Ectodermal cell (in vitro differentiated cells): Measurements from ENCODE around the gene AFP.

ENCODE experiments used
- H3K27ac ChIP-seq: 2 replicates; pipeline ENCODE4 v1.7.0; 2013; ENCODE audit warnings: mild to moderate bottlenecking, low read depth, low read length; ENCODE audit not compliant: insufficient read depth, poor library complexity, severe bottlenecking
- H3K27me3 ChIP-seq: 2 replicates; pipeline ENCODE4 v1.7.0; 2013; ENCODE audit warnings: mild to moderate bottlenecking, low read length; ENCODE audit not compliant: insufficient read depth, control insufficient read depth, poor library complexity, severe bottlenecking
- H3K36me3 ChIP-seq: one replicate; pipeline ENCODE4 v1.7.0; 2013; ENCODE audit warnings: low read length; ENCODE audit not compliant: control insufficient read depth, insufficient read depth
- H3K4me1 ChIP-seq: one replicate; pipeline ENCODE4 v1.7.0; 2013; ENCODE audit warnings: low read length; ENCODE audit not compliant: control insufficient read depth, insufficient read depth
- H3K4me3 ChIP-seq: 2 replicates; pipeline ENCODE4 v1.7.0; 2013; ENCODE audit warnings: low read depth, low read length, control low read depth; ENCODE audit not compliant: insufficient read depth
- H3K9me3 ChIP-seq: 2 replicates; pipeline ENCODE4 v1.7.0; 2013; ENCODE audit warnings: mild to moderate bottlenecking, low read length, moderate library complexity; ENCODE audit not compliant: control insufficient read depth
- WGBS, 2 experiments: methylation state at CpG; one replicate each; pipeline ENCODE4 v1.1.7; 2013; ENCODE audit warnings: missing lambda C conversion rate in 2 of 2; 5-methylcytosine and 5-hydroxymethylcytosine counted together

The AFP gene

DNA sequence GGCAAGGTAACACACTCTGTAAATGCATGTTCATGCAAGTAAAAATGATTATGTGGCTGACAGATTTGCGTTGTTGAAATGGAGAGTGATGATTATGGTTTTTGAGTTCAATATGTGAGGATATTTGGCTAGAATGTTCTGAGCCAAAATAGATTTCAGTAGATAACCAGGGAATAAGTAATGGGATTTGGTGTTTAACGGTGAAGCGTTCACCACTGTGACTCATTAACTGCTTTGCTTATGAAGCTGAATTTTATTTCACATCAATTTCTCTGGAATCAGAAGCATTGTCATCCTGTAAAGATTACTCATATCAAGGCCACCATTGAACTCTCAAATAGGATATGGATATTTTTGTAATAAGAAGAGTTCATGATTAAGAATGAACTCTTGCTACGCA is 11.7 kb downstream of the AFP start:
- H3K27me3 ChIP-seq: peaks cover 6% of the 10 kb centered on the region
- no peak overlapping the region for H3K4me3 ChIP-seq
- WGBS, 2 experiments: 93 to 95% methylated on average over 3 of the region's 4 CpGs

DNA sequence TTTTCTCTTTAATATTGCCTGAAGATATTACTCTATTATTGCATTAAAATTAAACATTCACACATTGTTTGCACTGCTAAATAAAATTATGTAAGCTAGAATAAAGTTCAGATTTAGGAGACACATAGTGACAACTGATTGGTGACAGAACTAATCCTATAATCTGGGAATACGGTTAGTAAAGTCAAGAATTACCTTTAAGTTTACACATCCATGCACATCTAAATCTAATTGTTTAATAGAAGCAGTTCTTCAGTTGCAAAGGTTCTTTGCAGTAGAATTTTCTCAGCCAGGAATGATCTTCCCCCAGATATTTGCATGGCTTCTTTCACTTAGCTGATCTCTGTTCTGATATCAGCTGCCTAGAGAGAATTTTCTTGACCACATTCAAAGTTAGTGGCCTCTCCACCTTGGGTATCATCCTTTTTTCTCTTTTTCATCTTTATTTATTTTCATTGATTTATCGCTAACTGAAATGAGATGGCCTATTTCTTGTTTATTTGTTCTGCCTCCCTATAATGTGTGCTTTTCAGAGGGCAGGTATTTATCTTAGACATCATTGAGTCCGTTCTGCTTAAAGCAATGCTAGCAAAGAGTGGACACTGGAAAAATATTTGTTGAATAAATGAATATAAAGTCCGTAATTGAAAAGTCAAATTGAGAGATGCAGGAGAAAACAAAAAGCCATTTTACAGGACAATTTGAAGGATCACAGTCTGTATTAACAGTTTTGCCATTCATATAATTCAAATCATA is 12.6 kb downstream of the AFP start:
- Histone ChIP-seq H3K4me3 (no peak overlapping the region), H3K9me3 (no peaks in the 10 kb centered on the region), H3K27me3 (peaks cover 10% of the 10 kb centered on the region), H3K4me1 (peaks cover 6% of the 10 kb centered on the region), H3K27ac (no peak overlapping the region), H3K36me3 (no peaks in the 10 kb centered on the region)
- 92 to 94% methylated on average over 3 to 4 of the region's 4 CpGs for WGBS, 2 experiments

More for the DNA sequence above, 11.7 kb downstream of the AFP start:
- H3K36me3 ChIP-seq: no peaks in the 10 kb centered on the region
- H3K27ac ChIP-seq: no peak overlapping the region
- H3K9me3 ChIP-seq: no peaks in the 10 kb centered on the region
- H3K4me1 ChIP-seq: peaks cover 6% of the 10 kb centered on the region

DNA sequence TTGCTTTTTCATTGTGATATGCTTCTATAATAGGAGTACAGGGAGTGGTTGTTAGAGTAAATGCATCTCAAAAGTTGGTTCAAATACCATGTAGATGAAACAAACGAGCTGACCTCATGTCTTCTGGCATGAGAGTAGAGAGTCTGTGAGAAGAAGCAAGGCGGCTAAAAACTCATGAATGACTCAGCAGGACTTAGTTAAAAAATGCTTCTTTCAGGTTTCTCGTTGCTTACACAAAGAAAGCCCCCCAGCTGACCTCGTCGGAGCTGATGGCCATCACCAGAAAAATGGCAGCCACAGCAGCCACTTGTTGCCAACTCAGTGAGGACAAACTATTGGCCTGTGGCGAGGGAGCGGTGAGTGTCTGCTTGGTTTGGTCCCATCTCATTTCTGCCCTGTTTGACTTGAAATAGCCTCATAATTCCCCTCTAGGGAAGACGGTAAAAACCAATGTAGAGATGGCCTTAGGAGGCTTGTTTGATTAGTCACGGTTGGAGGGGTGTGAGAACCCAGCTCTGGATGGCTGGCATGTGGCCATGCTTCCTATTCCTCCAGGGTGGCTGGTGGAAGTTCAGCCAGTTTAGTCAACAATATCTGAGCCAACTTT is 14.5 kb downstream of the AFP start:
- no peak overlapping the region for H3K4me3 ChIP-seq
- 21 to 28% methylated on average over 9 of the region's 9 CpGs for WGBS, 2 experiments
- peak overlapping the region; percentile 11 for H3K27ac ChIP-seq
- no peaks in the 10 kb centered on the region for H3K9me3 ChIP-seq
- peaks cover 10% of the 10 kb centered on the region for H3K27me3 ChIP-seq
- H3K36me3 ChIP-seq: no peaks in the 10 kb centered on the region
- peaks cover 6% of the 10 kb centered on the region for H3K4me1 ChIP-seq

DNA sequence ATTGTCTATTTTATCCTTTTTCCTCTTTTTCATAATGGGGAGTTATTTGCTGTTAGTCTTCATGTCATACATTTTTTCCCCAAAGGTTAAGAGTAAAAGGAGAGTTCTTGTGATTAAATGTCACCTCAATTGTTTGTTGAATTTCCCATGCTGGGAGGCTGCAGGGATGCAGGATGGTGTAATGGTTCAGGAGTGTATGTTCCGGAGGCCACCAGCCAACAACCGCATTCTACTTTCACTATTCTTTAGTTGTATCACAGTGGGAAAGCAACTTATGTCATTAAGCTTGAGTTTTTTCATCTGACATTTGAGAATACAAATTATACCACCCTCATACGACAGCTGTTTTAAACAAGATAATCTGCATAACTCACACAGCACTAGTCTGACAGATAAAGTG is 15.4 kb downstream of the AFP start:
- 0% methylated on average over 2 to 3 of the region's 3 CpGs for WGBS, 2 experiments

DNA sequence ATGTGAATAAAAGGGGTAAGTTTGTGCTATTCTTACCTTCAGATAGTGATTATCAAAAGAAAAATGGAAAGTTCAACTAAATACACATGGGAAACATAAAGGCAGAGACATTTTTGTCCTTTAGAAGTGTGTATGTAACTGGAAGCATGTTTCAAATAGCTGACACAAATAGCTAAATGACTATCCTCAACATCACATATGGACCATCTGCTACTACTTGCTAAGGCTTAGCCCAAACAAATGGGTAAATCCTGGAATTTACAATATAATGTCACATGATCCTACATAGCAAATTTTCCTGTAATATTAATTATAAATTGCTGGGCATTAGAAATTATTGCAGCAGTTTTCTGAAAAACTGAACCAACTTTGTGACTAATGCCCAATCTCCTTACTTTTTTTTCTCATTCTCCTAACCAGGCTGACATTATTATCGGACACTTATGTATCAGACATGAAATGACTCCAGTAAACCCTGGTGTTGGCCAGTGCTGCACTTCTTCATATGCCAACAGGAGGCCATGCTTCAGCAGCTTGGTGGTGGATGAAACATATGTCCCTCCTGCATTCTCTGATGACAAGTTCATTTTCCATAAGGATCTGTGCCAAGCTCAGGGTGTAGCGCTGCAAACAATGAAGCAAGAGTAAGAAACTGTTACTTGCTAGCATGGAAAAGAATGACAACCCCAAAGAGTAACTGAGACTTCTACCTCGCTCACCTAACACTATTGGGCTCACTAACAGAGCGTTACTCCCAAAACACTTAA is 16.1 kb downstream of the AFP start:
- Histone ChIP-seq H3K27ac (no peak overlapping the region), H3K4me1 (peaks cover 6% of the 10 kb centered on the region), H3K36me3 (no peaks in the 10 kb centered on the region), H3K9me3 (no peaks in the 10 kb centered on the region), H3K27me3 (peaks cover 10% of the 10 kb centered on the region), H3K4me3 (no peak overlapping the region)
- 84 to 87% methylated on average over 4 of the region's 4 CpGs for WGBS, 2 experiments

More for the DNA sequence above, 15.4 kb downstream of the AFP start:
- H3K27me3 ChIP-seq: peaks cover 10% of the 10 kb centered on the region
- H3K36me3 ChIP-seq: no peaks in the 10 kb centered on the region
- H3K27ac ChIP-seq: no peak overlapping the region
- peaks cover 6% of the 10 kb centered on the region for H3K4me1 ChIP-seq
- H3K9me3 ChIP-seq: no peaks in the 10 kb centered on the region
- H3K4me3 ChIP-seq: no peak overlapping the region

DNA sequence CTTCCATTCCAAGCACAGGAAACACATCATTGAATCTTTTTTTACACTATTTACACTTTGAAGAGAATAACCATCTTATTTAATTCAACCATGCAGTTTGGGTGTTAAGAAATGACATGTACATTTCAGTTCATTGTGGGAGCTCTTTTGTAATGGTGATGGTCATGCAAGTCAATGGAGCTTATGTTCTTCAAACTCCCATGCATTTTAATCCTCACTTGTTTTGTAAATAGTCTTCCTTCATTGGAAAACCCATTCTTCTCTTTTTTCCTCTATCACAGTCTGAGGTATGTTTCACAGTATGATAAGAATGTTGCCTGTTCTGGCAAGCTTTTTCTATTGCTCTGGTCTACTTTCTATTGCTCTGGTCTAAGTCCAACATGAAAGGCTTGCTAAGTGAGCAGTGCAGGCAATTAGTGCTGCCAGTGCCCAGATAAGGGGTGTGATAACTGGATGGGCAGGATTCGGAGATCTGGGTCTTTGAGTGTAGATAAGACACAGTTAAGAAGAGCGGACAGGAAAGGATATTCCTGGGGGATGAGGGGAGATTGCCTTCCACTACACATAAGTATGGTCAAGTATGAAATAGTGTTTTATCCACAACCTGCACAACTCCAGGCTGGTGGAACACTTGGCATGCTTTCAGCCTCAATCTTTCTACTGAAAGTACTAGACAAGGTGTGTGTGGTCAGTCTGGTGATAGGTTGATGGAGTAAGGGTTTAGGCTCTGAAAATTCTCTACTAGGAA is 17.1 kb downstream of the AFP start:
- Histone ChIP-seq H3K4me3 (no peak overlapping the region), H3K36me3 (no peaks in the 10 kb centered on the region), H3K27me3 (peaks cover 10% of the 10 kb centered on the region), H3K4me1 (peaks cover 6% of the 10 kb centered on the region), H3K9me3 (no peaks in the 10 kb centered on the region), H3K27ac (no peak overlapping the region)
- WGBS, 2 experiments: 72% methylated on average over 2 of the region's 2 CpGs

DNA sequence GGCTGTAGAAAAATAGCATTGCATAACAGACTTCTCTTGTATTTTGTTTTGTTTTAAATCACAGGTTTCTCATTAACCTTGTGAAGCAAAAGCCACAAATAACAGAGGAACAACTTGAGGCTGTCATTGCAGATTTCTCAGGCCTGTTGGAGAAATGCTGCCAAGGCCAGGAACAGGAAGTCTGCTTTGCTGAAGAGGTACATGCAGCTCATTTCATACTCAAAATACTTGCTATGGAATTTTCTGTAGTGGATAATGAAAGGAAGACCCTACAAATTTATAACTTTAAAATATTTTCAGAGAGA is 17.6 kb downstream of the AFP start:
- Histone ChIP-seq H3K4me3 (no peak overlapping the region), H3K27ac (no peak overlapping the region), H3K36me3 (no peaks in the 10 kb centered on the region), H3K4me1 (peaks cover 6% of the 10 kb centered on the region), H3K9me3 (no peaks in the 10 kb centered on the region), H3K27me3 (peaks cover 10% of the 10 kb centered on the region)

DNA sequence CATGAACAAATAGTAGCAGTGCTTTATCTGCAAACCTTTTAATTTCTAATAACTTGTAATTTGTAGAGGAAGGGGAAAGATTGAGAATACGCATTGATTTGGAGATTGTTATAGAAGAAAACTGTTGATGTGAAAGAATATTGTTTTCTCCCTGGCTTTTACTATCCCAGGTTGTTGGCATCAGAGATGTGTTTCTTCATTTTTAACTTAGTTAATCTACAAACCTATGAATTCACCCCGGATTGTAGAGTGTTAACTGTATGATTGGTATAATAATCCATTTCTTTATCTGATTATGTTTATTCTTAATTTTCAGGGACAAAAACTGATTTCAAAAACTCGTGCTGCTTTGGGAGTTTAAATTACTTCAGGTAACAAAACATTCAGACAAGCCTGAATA is 18.9 kb downstream of the AFP start:
- no peak overlapping the region for H3K27ac ChIP-seq
- peaks cover 10% of the 10 kb centered on the region for H3K27me3 ChIP-seq
- no peak overlapping the region for H3K4me3 ChIP-seq
- H3K36me3 ChIP-seq: no peaks in the 10 kb centered on the region
- no peaks in the 10 kb centered on the region for H3K9me3 ChIP-seq
- peaks cover 6% of the 10 kb centered on the region for H3K4me1 ChIP-seq
- 94 to 100% methylated on average over 1 to 2 of the region's 3 CpGs for WGBS, 2 experiments

DNA sequence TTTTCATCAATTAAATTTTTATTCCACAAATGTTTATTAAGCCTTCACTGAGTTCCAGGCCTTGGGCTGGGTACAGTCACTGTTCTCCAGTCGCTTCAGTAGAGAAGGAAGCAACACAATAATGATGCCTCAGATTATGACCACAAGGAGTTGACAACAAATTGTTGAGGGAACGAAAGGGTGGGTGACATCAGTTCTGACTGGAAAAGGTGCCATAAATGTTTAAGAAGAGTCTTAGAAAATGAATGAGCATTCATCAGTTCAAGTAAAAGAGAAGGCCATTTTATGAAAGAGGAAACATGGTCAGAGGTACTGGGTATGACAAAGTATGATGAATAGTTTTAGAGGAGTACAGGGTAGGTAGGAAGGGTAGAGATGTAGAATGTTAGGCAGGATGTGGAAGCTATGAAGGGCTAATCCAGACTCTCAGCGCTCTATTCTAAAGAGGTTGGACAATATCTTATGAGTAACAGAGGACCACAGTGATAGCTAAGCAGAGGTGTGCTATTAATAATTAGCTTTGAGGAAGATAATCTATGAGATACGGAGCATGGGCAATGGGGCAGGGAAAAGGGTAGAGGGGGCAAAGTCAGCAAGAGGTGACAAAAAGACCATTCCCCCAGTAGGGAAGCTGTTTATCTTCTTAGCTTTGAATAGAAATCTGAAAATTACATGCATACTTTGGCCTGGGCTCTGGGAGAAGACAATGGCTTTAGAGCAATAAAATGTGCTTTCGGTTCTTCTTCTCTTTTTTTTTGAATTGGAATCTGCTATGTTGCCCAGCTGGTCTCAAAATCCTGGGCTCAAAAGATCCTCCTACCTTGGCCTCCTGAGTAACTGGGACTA is 20.4 kb downstream of the AFP start:
- Histone ChIP-seq H3K9me3 (no peaks in the 10 kb centered on the region), H3K27ac (no peak overlapping the region), H3K4me1 (no peaks in the 10 kb centered on the region), H3K36me3 (no peaks in the 10 kb centered on the region), H3K4me3 (no peak overlapping the region), H3K27me3 (peaks cover 10% of the 10 kb centered on the region)
- WGBS, 2 experiments: 89 to 96% methylated on average over 4 of the region's 5 CpGs
